ENCODE data around the gene EFCC1. TPM values are rescaled to one million over a fixed set of nuclear protein-coding genes. Genes with fewer than 3 reads are reported as not detected.

The EFCC1 gene
- total RNA-seq, 2 experiments from 2014 or later: 0.22 to 0.25 TPM

DNA sequence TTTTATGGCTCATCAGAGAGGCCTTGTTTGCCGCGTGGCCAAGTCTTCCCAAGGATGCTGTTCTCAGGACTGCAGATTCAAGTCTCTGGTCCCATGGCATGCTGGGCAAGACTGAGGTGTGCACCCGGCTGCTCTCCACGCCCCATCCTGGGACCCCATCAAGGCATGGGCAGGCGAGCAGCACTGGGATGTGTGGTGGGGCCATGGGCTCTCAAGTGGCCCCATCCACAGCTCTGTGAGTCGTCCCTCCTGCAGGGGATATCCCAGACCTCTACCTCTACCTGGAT, 46.4 kb downstream of the EFCC1 start:
- H3K9me3 ChIP-seq (ENCODE audit: control insufficient read depth in 1 of 2, insufficient read depth in 1 of 2, low read length in 2 of 2): peaks cover 0 to 18% of the 10 kb centered on the region in 2 experiments
- ATAC-seq (ENCODE audit: poor library complexity): no peak
- H3K9me3 Mint-ChIP-seq: peaks cover 5% of the 10 kb centered on the region
- no peak for DNase-seq
- no peak overlapping the region for H3K4me3 ChIP-seq (ENCODE audit: low read length)
- intact Hi-C loops (cut with DNase I, micrococcal nuclease): no loop called here
- H3K36me3 ChIP-seq (ENCODE audit: insufficient read depth, low read length): no peaks in the 10 kb centered on the region
- H3K36me3 Mint-ChIP-seq (ENCODE audit: low read depth): no peaks in the 10 kb centered on the region
- POLR2A ChIA-PET: interaction anchor here (2.9 kb wide), 1 partner anchor 31 kb away, joined by 11 read pairs; no protein-coding TSS in a partner anchor
- H3K27ac ChIP-seq (ENCODE audit: low read depth in 1 of 2, low read length in 2 of 2): no peak overlapping the region
- no peaks in the 10 kb centered on the region for H3K27me3 ChIP-seq (ENCODE audit: control insufficient read depth in 1 of 2, insufficient read depth in 2 of 2, low read length in 2 of 2)
- no peaks in the 10 kb centered on the region for H3K4me1 Mint-ChIP-seq (ENCODE audit: low read depth)
- H3K4me3 Mint-ChIP-seq: peak overlapping the region; percentile 54
- CTCF ChIA-PET: no interaction called here
- no peak for TF ChIP-seq CTCF (IDR thresholded peaks at IDR 0.05)
- peaks cover 9% of the 10 kb centered on the region for H3K4me1 ChIP-seq (ENCODE audit: insufficient read depth, low read length)
- H3K27ac Mint-ChIP-seq: no peak overlapping the region
- peaks cover 5% of the 10 kb centered on the region for H3K27me3 Mint-ChIP-seq

GRCh38 chr3:129050556-129051295, 49.6 kb downstream of the EFCC1 start:
- CTCF ChIA-PET: interaction anchor here (1.3 to 4.0 kb wide), 3 partner anchors 23 to 195 kb away, joined by 3 to 24 read pairs (median 3); no protein-coding TSS in a partner anchor
- Mint-ChIP-seq H3K9me3 (peaks cover 5% of the 10 kb centered on the region), H3K27ac (no peak overlapping the region), H3K27me3 (no peaks in the 10 kb centered on the region), H3K36me3 (ENCODE audit: low read depth) (no peaks in the 10 kb centered on the region), H3K4me3 (no peak overlapping the region), H3K4me1 (ENCODE audit: low read depth) (peaks cover 9% of the 10 kb centered on the region)
- TF ChIP-seq CTCF (IDR thresholded peaks at IDR 0.05): no peak
- POLR2A ChIA-PET: interaction anchor here (1.2 kb wide), 1 partner anchor 17 kb away, joined by 3 read pairs; no protein-coding TSS in a partner anchor
- Histone ChIP-seq H3K27ac (ENCODE audit: low read depth in 1 of 2, low read length in 2 of 2) (no peak overlapping the region), H3K4me3 (ENCODE audit: low read length) (no peak overlapping the region), H3K9me3 (ENCODE audit: control insufficient read depth in 1 of 2, insufficient read depth in 1 of 2, low read length in 2 of 2) (peaks cover 0 to 14% of the 10 kb centered on the region in 2 experiments), H3K27me3 (ENCODE audit: control insufficient read depth in 1 of 2, insufficient read depth in 2 of 2, low read length in 2 of 2) (no peaks in the 10 kb centered on the region), H3K4me1 (ENCODE audit: insufficient read depth, low read length) (peaks cover 8% of the 10 kb centered on the region), H3K36me3 (ENCODE audit: insufficient read depth, low read length) (no peaks in the 10 kb centered on the region)
- DNase-seq (no peak), ATAC-seq (ENCODE audit: poor library complexity) (no peak)
- intact Hi-C loops (cut with DNase I, micrococcal nuclease): no loop called here

GRCh38 chr3:129051871-129052340, 50.8 kb downstream of the EFCC1 start:
- Histone ChIP-seq H3K9me3 (ENCODE audit: control insufficient read depth in 1 of 2, insufficient read depth in 1 of 2, low read length in 2 of 2) (peaks cover 0 to 11% of the 10 kb centered on the region in 2 experiments), H3K27me3 (ENCODE audit: control insufficient read depth in 1 of 2, insufficient read depth in 2 of 2, low read length in 2 of 2) (no peaks in the 10 kb centered on the region), H3K4me3 (ENCODE audit: low read length) (no peak overlapping the region), H3K36me3 (ENCODE audit: insufficient read depth, low read length) (no peaks in the 10 kb centered on the region), H3K27ac (ENCODE audit: low read depth in 1 of 2, low read length in 2 of 2) (no peak overlapping the region), H3K4me1 (ENCODE audit: insufficient read depth, low read length) (peaks cover 5% of the 10 kb centered on the region)
- Mint-ChIP-seq H3K9me3 (peaks cover 5% of the 10 kb centered on the region), H3K27me3 (no peaks in the 10 kb centered on the region), H3K27ac (no peak overlapping the region), H3K4me1 (ENCODE audit: low read depth) (peaks cover 9% of the 10 kb centered on the region), H3K4me3 (no peak overlapping the region), H3K36me3 (ENCODE audit: low read depth) (no peaks in the 10 kb centered on the region)
- intact Hi-C loops (cut with DNase I, micrococcal nuclease): loop anchor here in 1 of 2 experiments (2.0 kb wide), 3 partner anchors 69 to 133 kb away; partner anchors contain the start of gene RAB43
- CTCF ChIA-PET: interaction anchor here (0.6 to 4.0 kb wide), 7 partner anchors 25 to 200 kb away, joined by 3 to 43 read pairs (median 12); partner anchors contain the start of gene RAB43
- POLR2A ChIA-PET: interaction anchor here (2.8 kb wide), 1 partner anchor 66 kb away, joined by 57 read pairs; no protein-coding TSS in a partner anchor
- no peak for DNase-seq
- ATAC-seq (ENCODE audit: poor library complexity): no peak
- TF ChIP-seq CTCF (IDR thresholded peaks at IDR 0.05): no peak
